Measurements from ENCODE around the gene NOPCHAP1. TPM values are rescaled to one million over a fixed set of nuclear protein-coding genes. Genes with fewer than 3 reads are reported as not detected.

The NOPCHAP1 gene
- total RNA-seq, 1 experiment from 2014 or later = 25.6 TPM

- intact Hi-C loops (cut with micrococcal nuclease) = no loop called here
- no peaks in the 10 kb centered on the region for H3K36me3 ChIP-seq (ENCODE audit: control insufficient read depth in 1 of 2, insufficient read depth in 2 of 2, low read length in 2 of 2)
- ChIA-PET RAD21 (ENCODE audit: low non-redundant PET in 1 of 2, low total read pairs in 2 of 2, uncharacterized antibody in 2 of 2, unreplicated experiment in 2 of 2) (no interaction called here), CTCF (no interaction called here), POLR2A (no interaction called here)
- no peaks in the 10 kb centered on the region for H3K27me3 ChIP-seq (ENCODE audit: insufficient read depth, low read length)
- no peak overlapping the region for H3K9ac ChIP-seq (ENCODE audit: low read length)
- no peaks in the 10 kb centered on the region for H3K79me2 ChIP-seq (ENCODE audit: insufficient read depth, low read length)
- BruUV-seq (replicated peaks) = no TSS peak
- no peak overlapping the region for H3K27ac ChIP-seq (ENCODE audit: low read depth, low read length)
- H3K4me2 ChIP-seq (ENCODE audit: low read length) = no peak overlapping the region
- H2AFZ ChIP-seq (ENCODE audit: low read depth, low read length, poor library complexity, severe bottlenecking) = no peak overlapping the region
- DNase-seq (ENCODE audit: low read depth, low spot score) (no peak), ATAC-seq (no peak)
- H3K9me2 ChIP-seq (ENCODE audit: insufficient read depth) = no peaks in the 10 kb centered on the region
- peaks cover 16 to 26% of the 10 kb centered on the region in 2 experiments for H3K4me1 ChIP-seq (ENCODE audit: control insufficient read depth in 1 of 2, insufficient read depth in 2 of 2, low read length in 2 of 2)
- H3K4me3 ChIP-seq (replicated peaks in 1 of 2; ENCODE audit: low read depth in 1 of 2, low read length in 2 of 2) = no peak overlapping the region
- H3K9me3 ChIP-seq (ENCODE audit: control insufficient read depth in 1 of 2, insufficient read depth in 1 of 2, low read depth in 1 of 2, low read length in 2 of 2) = no peaks in the 10 kb centered on the region
- H4K20me1 ChIP-seq (ENCODE audit: insufficient read depth) = no peaks in the 10 kb centered on the region
- TF ChIP-seq JUND (IDR thresholded peaks at IDR 0.05) (no peak), MAX (IDR thresholded peaks at IDR 0.05) (no peak), CEBPB (IDR thresholded peaks at IDR 0.05; ENCODE audit: low read depth) (no peak), ZBTB33 (IDR thresholded peaks at IDR 0.05; ENCODE audit: extremely low read depth, insufficient replicate concordance, low read length) (no peak), POLR2A (IDR thresholded peaks at IDR 0.05; ENCODE audit: borderline replicate concordance, extremely low read depth, insufficient read depth, insufficient read length) (no peak), POLR2AphosphoS5 (IDR thresholded peaks at IDR 0.05; ENCODE audit: low read depth, low read length) (no peak), EGR1 (IDR thresholded peaks at IDR 0.05; ENCODE audit: low read depth) (no peak), CBX3 (IDR thresholded peaks at IDR 0.05; ENCODE audit: low read depth) (no peak), SP1 (IDR thresholded peaks at IDR 0.05; ENCODE audit: low read depth) (no peak), SIN3A (IDR thresholded peaks at IDR 0.05; ENCODE audit: low read depth) (no peak), ELF1 (IDR thresholded peaks at IDR 0.05; ENCODE audit: borderline replicate concordance, low read depth) (no peak), ZFX (IDR thresholded peaks at IDR 0.05) (no peak), ZNF274 (IDR thresholded peaks at IDR 0.05; ENCODE audit: low read depth, low read length) (no peak), EZH2phosphoT487 (IDR thresholded peaks at IDR 0.05; ENCODE audit: borderline replicate concordance) (no peak), FOSL1 (IDR thresholded peaks at IDR 0.05; ENCODE audit: low read depth) (no peak), EZH2 (IDR thresholded peaks at IDR 0.05) (no peak), RAD21 (IDR thresholded peaks at IDR 0.05; ENCODE audit: low read depth) (no peak), REST (IDR thresholded peaks at IDR 0.05; ENCODE audit: low read depth) (no peak), SRF (IDR thresholded peaks at IDR 0.05; ENCODE audit: low read depth) (no peak)
Measured at GRCh38 chr12:104941454-104941853, 44.7 kb upstream of the NOPCHAP1 start.
